NB4 (cell line): Measurements from ENCODE around the gene NAV1.

Experiments used
- DNase-seq: peaks from one replicate; pipeline ENCODE4 v3.0.0; 2010; ENCODE audit warnings: low read depth
- H3K4me3 ChIP-seq: one replicate; pipeline ENCODE4 v1.5.1; 2011; ENCODE audit warnings: mild to moderate bottlenecking, low read depth, low read length, moderate library complexity
- CTCF ChIP-seq: IDR thresholded peaks from one replicate; pipeline ENCODE4 v1.5.1; 2012; ENCODE audit warnings: low read depth, low read length
- MYC ChIP-seq: IDR thresholded peaks from 2 replicates; pipeline ENCODE4 v1.6.1; 2011; ENCODE audit warnings: low read depth, low read length
- POLR2A ChIP-seq: IDR thresholded peaks from 2 replicates; pipeline ENCODE4 v1.6.1; 2011; ENCODE audit warnings: mild to moderate bottlenecking; ENCODE audit not compliant: insufficient read length; ENCODE audit errors: extremely low read depth
- TF ChIP-seq, protein P1 (sequence below): IDR thresholded peaks from 2 replicates; pipeline ENCODE4 v1.6.1; 2011; ENCODE audit warnings: low read depth, low read length

The NAV1 gene

GRCh38 chr1:201506557-201507359 is 32.2 kb upstream of the NAV1 start, which contains the start of gene CSRP1:
Gene CSRP1, minus strand, starts transcription at chr1:201507123. Its CDS starts 10,820 bp downstream, at chr1:201496303.
- DNase-seq: peak; percentile 52
- no peak for TF ChIP-seq CTCF
- TF ChIP-seq, protein P1, sequence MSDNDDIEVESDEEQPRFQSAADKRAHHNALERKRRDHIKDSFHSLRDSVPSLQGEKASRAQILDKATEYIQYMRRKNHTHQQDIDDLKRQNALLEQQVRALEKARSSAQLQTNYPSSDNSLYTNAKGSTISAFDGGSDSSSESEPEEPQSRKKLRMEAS: no peak
- no peak for TF ChIP-seq MYC
- TF ChIP-seq POLR2A: no peak
- H3K4me3 ChIP-seq: no peak within 1 kb of the TSS

- TF ChIP-seq POLR2A (no peak), MYC (no peak), CTCF (no peak)
- TF ChIP-seq, protein P1: no peak
- H3K4me3 ChIP-seq: no peak overlapping the region
- DNase-seq: no peak
These were observed 31.6 kb upstream of the NAV1 start for GRCh38 chr1:201507360-201507675.

DNA sequence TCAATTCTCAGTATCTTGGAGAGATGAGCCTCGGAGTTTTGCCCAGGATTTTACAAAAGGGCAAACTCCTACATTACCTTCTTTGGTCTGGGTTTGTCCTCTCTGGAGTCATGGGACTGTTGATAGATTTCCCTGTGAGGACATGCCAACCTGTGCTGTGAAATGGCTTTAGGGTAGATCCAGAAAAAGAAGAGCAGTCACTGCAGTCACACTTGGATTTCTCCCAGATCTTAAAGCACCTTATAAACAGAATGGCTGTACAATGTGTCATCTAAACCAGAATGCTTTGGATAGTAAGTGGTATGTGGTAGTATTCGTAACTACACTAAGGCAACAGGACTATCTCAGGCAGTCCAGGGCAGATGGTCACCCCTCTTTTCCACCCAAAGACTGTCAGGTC is 30.1 kb upstream of the NAV1 start:
- no peak overlapping the region for H3K4me3 ChIP-seq
- TF ChIP-seq MYC (no peak), CTCF (no peak), POLR2A (no peak)
- TF ChIP-seq, protein P1: no peak
- no peak for DNase-seq

DNA sequence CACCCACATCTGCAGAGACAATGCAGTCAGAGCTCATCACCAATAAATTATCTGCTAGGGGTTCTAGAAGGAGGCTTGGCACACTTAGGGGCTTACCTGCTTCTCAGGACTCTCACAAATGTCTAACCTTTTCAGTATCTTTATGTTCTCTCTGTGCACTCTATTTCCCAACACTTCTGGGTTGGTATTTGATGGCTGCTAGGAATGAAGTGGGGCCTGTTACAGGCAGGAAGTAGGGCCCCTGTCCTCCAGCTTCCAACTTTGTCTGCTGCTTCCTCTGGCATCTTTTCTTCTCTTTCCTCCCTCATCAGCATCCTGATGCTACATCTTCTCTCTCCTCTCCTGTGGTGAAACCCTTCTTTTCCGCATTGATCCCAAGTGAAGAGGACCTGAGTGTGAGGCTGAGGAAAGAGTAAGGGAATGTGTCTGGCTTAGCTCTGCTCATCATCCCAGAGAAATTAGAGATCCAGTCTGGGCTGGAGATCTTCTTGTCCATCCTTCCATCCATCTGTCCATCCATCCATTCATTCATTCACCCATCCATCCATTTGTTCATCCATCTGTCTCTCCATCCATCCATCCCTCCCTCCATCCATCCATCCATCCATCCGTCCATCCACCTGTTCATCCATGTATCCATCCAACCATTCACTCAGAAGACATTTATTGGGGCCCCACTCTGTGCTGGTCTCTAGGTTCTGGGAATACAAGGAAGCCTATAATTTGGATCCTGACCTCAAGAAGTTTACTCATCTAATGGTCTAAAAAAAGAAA is 29.1 kb upstream of the NAV1 start:
- TF ChIP-seq POLR2A: no peak
- TF ChIP-seq MYC: no peak
- TF ChIP-seq, protein P1: no peak
- DNase-seq: no peak
- H3K4me3 ChIP-seq: no peak overlapping the region

DNA sequence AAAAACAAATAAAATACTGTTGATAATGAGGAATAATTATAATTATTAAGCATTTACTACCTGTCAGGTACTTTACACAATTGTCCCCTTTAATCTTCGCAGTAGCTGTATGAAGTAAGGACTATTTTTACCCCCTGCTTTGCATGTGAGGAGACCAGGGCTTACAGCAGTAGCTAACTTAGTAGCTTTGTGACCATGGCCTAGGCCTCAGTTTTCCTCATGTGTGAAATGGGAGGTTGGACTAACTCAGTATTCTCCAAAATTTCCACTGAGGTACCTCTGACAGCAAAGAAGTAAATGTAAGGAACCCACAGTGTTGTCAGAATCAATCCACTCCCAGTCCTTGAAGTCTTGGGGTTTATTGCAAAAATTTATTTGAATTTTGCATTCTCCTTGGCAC is 28.2 kb upstream of the NAV1 start:
- no peak for TF ChIP-seq POLR2A
- TF ChIP-seq, protein P1: no peak
- TF ChIP-seq CTCF: no peak
- no peak for TF ChIP-seq MYC
- no peak overlapping the region for H3K4me3 ChIP-seq
- DNase-seq: no peak

DNA sequence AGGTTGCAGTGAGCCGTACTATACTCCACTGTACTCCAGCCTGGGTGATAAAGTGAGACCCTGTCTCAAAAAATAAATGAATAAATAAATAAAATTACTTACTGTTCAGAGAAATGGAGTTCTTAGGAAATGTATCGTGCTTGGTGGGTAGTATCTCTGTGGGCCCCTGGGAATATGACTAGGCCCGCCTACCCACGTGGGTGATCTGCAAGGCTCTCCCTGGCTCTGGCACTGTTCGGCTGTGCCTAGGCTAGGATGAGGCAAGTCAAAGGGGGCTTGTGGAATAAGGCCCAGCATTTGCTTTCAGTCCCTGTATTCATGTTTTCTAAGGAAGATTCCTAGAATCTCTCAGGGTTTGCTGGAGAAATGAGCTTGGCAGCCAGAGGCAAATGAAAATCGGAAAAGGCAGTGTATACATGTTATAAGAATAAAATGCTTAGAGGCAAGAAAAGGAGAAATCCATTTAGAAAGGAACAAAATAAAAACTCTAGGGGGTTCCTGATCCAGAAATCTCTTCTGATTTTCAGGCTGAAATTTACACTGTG is 27.5 kb upstream of the NAV1 start:
- no peak overlapping the region for H3K4me3 ChIP-seq
- TF ChIP-seq POLR2A (no peak), CTCF (no peak), MYC (no peak)
- TF ChIP-seq, protein P1: no peak
- no peak for DNase-seq
